NCI-H2107 treated with DMSO at 0.1 percent for 48 hours (cell line): ENCODE results near the gene TLCD1.
A peak's percentile ranks its signal among the peaks of the same experiment; 100 is the strongest.

ENCODE experiments used
- DNase-seq: peaks from one replicate; lab custom pipeline; 2025; ENCODE audit not compliant: unreplicated experiment; lab: John Stamatoyannopoulos, UW

The TLCD1 gene, protein sequence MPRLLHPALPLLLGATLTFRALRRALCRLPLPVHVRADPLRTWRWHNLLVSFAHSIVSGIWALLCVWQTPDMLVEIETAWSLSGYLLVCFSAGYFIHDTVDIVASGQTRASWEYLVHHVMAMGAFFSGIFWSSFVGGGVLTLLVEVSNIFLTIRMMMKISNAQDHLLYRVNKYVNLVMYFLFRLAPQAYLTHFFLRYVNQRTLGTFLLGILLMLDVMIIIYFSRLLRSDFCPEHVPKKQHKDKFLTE

GRCh38 chr17:28726226-28726626 is at the start of gene TLCD1:
TSS of gene TLCD1 (minus strand) at chr17:28726233. CDS start at chr17:28726097, 136 bp downstream.
- DNase-seq, result no peak

- DNase-seq, result peak; percentile 72
Observed at GRCh38 chr17:28774206-28774605, 48.2 kb upstream of the TLCD1 start.

GRCh38 chr17:28773736-28774135 is 47.7 kb upstream of the TLCD1 start:
- DNase-seq, result no peak

- DNase-seq, result no peak
Observed at GRCh38 chr17:28765038-28765437, 39.0 kb upstream of the TLCD1 start.

- peak; percentile 63 for DNase-seq
Observed at GRCh38 chr17:28763804-28764266, 37.8 kb upstream of the TLCD1 start.

- DNase-seq, result no peak
Observed at GRCh38 chr17:28763137-28763799, 37.2 kb upstream of the TLCD1 start.

- no peak for DNase-seq
Observed at GRCh38 chr17:28760601-28761562, 34.8 kb upstream of the TLCD1 start.

- DNase-seq, result no peak
Observed at GRCh38 chr17:28759256-28759865, 33.3 kb upstream of the TLCD1 start.

DNA sequence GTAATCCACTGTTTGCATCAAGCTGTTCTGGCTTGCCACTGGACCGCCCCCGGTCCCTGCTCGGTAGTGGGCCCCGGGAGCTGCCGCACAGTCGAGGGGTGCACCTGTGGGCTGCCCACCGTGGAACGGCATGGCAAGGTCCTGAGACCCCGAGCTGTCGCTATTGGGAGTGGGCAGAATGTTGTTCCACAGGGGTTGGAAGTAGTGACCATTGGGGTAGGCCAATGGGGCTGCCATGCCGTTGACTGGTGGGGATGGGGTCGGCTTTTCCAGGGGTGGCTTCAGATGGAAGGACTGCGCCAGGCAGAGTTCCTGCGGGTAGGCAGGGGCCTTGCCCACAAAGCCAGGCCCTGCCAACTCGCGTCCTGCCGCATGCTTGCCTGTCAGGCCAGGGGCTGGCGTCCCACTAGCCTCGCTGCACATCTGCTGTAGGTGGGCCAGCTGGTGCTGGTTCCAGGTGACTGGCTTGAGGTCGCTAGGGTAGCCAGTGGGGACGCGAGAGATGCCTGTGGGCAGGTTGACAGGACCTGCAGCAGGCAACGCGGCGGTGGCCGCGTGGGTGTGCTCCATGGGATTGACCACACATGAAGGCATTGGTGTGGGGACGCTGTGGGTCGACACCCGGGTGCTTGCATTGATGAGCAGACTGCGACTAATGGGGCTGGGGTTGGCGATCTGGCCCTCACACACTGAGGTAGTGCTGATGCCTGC is 32.5 kb upstream of the TLCD1 start:
- no peak for DNase-seq

- no peak for DNase-seq
Observed at GRCh38 chr17:28756049-28756804, 30.2 kb upstream of the TLCD1 start.

DNA sequence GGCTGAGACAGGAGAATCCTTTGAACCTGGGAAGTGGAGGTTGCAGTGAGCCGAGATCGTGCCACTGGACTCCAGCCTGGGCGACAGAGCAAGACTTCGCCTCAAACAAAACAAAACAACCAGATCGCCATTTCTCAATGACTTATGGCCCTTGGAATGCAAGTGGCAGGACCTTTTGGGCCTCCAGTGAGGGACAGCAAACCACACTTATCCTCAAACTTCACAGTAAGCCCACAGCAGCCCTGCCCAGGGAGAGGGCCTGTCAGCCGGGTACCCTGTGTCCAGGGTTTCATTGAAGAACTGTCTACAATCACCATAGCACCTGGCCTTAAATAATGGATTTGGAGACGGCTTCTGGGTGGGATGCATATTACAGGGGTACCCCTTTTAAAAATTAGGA is 29.5 kb upstream of the TLCD1 start:
- no peak for DNase-seq

DNA sequence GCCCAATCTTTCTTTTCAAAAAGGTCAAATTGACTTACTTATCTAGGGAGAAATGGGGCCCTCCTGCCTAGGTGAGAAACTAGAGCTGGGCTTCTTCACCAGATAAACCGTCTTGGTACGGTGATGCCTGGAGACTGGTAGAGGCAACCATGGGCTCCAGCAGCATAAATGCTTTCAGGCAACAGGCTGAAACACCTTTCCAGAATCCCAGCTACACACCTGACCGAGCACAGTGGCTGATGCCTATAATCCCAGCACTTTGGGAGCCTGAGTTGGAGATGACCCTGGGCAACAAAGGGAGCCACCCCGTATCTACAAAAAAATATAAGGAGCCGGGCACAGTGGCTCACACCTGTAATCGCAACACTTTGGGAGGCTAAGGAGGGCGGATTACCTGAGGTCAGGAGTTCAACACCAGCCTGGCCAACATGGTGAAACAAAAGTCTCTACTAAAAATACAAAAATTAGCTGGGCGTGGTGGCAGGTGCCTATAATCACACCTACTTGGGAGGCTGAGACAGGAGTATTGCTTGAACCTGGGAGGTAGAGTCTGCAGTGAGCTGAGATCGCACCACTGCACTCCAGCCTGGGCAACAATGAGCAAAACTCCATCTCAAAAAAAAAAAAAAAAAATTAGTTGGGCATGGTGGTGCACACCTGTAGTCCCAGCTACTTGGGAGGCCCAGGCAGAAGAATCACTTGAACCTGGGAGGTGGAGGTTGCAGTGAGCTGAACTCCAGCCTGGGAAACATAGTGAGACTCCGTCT is 25.8 kb upstream of the TLCD1 start:
- no peak for DNase-seq

- peak; percentile 86 for DNase-seq
Observed at GRCh38 chr17:28750178-28751047, 24.4 kb upstream of the TLCD1 start.

GRCh38 chr17:28749516-28750177 is 23.6 kb upstream of the TLCD1 start:
- DNase-seq, result no peak

GRCh38 chr17:28748852-28749515 is 23.0 kb upstream of the TLCD1 start:
- no peak for DNase-seq

DNA sequence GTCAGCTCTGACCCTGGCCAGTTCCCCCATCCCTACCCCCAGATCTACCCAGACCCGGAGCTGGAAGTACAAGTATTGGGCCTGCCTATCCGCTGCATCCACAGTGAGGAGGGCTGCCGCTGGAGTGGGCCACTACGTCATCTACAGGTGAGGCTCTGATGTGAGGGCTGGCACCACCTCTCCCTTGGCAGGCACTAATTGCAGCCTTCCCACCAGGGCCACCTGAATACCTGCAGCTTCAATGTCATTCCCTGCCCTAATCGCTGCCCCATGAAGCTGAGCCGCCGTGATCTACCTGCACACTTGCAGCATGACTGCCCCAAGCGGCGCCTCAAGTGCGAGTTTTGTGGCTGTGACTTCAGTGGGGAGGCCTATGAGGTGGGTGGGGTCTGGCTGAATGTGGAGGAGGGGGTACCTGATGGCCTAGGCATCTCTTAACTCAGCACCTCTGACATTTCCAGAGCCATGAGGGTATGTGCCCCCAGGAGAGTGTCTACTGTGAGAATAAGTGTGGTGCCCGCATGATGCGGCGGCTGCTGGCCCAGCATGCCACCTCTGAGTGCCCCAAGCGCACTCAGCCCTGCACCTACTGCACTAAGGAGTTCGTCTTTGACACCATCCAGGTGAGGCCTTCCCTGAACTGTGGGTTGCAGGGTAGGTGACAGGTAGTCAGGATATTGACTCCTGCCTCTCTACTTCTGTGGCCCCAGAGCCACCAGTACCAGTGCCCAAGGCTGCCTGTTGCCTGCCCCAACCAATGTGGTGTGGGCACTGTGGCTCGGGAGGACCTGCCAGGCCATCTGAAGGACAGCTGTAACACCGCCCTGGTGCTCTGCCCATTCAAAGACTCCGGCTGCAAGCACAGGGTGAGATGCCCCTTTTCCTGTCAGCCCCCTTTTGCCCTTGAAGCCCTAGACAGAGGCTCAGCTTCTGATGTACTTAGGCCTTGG is 22.0 kb upstream of the TLCD1 start:
- no peak for DNase-seq
